NCI-H345 (cell line): ENCODE measurements around the gene OLFML2B.
"Not testable (repeated sequence)": the region's sequence is repeated elsewhere in the genome, so short reads cannot be mapped to it uniquely, and the experiment has no call there.

Experiments used
- DNase-seq: peaks from one replicate; lab custom pipeline; 2025; lab: John Stamatoyannopoulos, UW

OLFML2B gene

DNA sequence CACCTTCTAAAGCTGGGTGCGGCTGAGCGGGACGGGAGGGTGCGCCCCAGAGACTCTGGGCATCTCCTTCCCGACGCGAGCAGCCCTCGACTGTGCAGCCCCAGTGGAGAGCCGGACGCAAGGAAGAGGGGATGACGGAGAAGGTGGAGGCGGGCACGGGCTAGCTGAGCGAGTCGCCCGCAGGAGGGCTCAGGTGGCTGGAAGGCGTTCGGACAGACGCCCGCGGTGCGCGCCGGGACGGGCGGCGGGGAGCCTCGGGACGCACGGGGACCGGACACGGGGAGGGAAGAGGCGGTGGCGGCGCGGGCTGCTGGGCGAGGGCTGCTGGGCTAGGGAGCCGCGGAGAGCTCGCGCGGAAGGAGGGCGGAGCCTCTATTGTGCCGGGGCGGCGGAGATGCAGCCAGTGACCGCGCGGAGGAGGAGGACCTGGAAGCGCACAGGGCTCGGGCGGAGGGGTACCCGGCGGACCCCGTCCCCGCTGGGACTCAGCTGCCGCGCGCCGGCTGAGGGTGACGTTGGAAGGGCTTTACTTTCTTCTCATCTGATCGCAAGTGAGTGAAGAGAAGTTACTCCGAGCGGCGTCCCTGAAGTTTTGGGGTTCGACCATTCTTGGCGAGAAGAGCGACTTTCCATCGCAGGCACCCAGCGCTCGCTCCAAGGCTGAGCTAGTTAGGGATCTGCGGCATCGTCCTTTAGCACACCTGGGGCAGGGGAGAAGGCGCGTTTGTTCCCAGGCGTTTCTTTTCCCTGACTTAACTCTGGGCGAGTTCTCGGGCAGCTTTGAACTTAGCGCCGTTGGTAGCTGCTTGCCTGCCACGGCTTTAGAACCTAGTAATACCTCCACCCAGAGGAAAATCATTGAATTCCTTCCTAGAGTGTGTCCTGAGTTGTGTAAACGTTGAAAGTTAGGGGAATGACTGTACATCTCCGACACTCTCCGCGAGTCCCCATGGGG lies at the start of gene OLFML2B:
Gene OLFML2B (minus strand): TSS at position 323 of the 955 bp plus-strand sequence. CDS start 439 bp downstream, outside the sequence.
- DNase-seq = peak; percentile 25

DNA sequence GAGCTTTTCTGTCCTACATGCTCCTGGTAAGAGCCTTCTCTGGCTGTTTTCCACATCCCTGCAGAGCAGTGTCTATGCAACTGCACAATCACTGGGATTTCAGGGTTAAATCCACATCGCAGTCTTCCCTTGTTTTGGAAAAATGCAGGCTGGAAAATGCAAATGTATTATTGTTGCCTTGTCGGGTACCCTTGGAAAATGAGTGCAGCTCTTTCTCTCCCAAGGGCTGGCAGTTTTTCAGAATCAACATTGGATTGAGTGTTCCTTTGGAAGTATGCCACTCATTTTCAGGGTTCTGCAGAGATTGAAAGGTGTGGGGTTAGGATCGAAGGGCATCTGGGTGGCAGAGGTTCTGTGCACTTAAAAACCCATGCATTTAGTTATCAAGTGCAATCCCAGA lies 49.1 kb upstream of the OLFML2B start:
- DNase-seq = no peak

DNA sequence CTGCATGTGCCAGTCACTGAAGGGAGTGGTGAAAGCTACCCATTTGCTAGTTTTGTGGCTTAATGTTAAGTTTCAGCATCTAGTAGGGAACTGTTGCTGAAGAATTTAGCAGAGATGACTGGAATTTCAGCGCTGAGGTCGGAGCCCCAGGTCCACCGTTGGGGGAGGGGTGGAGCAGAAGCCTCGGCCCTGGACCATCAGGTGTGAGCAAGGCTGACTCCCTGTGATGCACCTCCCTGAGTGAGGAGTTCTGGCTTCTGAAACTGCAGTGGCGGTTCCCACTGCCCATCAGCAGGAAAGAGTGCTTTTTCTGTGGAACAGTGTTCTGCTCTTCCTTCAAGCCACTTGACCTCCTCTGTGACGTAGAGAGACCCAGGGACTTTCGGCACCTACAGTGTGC lies 47.2 kb upstream of the OLFML2B start:
- no peak for DNase-seq

DNA sequence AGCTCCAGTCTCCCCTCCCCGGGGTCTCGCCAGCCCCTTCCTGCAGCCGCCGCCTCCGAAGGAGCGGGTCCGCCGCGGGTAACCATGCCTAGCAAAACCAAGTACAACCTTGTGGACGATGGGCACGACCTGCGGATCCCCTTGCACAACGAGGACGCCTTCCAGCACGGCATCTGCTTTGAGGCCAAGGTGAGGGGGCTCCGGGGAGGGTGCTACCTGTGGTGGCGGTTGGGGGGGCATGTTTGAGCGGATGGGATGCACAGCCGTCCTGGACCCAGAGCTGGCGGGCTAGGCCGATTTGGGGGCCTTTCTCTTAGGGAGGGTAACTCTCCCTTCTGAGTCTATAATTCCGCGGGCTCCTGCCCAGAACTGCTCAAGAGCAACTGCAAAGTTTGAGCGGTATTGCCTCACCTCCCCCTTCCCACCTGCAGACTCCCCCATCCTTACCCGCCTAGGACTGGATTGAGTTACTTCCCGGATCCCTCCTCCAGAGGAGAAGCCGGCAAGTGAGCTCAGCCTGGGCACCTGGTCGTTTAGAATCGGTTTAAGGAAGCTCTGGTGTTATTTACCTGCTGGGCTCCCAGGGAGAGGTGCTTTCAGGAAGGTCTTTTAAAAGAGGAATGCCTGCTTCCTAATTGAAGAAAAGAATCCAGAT lies 46.6 kb upstream of the OLFML2B start:
- peak; percentile 38 for DNase-seq

DNA sequence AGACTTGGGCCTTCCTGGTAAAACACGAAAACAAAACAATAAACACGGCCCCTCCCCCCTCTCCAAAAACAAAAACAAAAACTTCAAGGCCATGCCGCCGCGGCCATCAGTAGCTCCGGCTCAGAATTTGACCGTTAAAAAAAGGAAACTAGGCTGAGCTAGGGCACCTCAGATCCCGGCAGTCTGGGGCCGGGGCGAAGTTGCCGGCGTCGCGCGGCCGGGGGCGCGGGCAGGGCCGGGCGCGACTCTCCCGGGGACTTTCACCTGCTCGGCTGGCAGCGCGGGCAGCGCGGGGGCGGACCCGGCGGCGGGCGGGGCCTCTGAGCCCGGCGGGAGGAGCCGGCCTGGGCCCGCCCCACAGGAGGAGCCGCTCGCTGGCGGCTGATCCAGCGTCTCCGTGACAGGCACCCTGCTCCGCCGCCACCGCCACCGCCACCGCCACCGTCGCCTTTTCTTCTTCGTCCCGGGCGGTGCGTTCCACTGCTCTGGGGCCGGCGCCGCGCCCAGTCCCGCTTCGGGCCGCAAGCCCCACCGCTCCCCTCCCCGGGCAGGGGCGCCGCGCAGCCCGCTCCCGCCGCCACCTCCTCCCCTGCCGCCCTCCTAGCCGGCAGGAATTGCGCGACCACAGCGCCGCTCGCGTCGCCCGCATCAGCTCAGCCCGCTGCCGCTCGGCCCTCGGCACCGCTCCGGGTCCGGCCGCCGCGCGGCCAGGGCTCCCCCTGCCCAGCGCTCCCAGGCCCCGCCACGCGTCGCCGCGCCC lies 45.8 kb upstream of the OLFML2B start, which contains the start of gene NOS1AP:
Gene NOS1AP (plus strand): TSS at position 358 of the 760 bp plus-strand sequence. CDS start 487 bp downstream, outside the sequence.
- peak; percentile 90 for DNase-seq

DNA sequence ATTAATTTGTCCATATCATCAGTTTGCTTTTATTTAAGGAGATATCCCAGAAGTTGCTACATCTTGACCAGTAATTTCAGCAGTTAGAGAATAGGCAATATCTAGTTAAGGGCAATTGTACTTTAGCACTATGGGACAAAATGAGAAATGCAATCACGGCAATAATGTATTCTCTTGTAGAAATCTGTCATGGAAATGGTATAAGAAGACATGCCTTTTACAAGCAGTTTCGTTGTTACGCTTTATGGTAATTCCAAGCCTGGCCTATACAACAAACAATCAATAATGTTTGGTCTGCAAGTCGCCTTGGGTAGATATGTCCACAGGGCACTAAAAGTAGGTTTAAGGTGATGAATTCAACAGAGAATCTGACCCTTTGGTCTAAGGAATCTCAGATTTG lies 44.6 kb upstream of the OLFML2B start:
- DNase-seq = no peak

DNA sequence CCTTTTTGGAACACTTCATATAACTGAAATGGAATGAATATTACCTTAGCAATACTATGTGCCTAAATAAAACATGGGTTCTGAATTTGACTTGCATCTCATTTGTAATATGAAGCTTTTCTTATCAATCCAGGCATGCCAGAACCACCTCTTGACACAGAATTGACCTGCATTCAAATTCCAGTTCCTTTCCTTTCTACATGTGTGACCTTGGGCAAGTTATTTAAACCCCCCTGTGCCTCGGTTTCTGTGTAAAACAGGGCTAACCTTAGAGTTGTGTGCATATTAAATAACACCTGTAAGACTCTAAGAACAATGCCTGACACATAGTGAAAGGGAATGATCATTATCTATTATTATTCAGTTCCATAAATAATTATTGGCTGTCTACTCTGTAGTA lies 43.8 kb upstream of the OLFML2B start:
- DNase-seq = no peak

DNA sequence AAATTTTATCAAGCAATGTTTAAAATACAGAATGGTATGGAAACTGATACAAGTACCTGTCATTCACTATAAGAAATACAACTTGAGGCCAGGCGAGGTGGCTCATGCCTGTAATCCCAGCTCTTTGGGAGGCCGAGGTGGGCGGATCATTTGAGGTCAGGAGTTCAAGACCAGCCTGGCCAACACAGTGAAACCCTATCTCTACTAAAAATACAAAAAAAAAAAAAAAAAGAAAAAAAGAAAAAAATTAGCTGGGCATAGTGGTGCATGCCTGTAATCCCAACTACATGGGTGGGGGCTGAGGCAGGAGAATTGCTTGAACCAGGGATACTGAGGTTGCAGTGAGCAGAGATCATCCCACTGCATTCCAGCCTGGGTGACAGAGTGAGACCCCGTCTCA lies 43.2 kb upstream of the OLFML2B start:
- not testable (repeated sequence) for DNase-seq

DNA sequence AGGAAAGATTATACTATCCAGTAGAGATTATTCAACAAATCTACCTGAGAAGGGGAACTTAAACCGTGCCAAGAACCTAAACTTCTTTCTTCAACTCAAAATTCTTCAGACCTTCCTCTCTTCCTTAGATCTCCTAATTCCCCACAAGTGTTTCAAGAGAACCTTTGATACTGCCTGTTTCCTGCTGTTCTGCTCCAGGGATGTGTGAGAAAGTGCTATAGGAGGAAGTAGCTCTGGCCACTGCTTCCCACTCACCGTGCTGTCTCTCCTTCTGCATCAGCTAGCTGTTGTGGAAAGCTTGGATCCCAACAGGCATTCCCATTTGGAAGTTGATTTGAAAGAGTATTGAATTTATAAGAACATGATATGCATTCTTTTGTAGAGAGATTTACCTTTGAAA lies 41.3 kb upstream of the OLFML2B start:
- no peak for DNase-seq

DNA sequence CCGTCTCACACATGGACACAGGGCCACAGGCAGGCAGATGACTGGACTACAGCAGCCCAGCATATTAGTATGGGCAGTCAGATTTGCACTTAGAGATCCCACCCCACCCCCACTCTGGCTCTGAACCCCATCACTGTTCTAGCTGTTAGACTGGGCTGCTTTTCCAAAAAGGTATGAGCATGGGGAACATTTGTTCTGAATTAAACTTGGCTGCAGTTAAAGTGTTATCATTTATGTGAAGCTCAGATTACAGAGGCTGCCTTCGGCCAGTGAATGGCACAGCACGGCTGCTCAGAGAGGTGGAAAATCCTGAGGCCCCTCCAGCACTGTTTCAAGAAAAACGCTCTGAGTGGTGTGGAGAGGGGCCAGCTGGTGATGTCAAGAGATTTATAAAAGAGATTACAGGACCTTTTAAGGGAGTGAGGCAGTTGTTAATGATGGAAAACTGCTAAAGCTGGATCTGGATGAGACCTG lies 38.9 kb upstream of the OLFML2B start:
- no peak for DNase-seq

DNA sequence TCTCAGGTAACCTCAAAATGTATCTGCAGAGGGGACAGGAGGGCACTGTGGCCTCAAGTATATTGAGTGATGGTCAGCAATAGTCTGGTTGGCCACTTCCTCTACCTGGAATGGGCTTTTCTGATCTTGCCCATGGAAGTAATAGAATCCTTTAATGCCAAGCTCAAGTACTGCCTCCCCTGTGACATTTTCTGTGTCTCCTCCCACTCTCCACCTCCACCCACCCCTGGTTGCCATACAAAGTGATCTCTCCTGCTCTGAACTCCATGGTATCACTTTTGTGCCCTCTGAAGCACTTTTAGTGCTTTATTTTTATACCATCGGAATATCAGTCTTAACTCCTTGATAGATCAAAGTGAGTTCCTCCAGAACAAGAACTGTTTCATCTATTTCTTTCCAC lies 36.6 kb upstream of the OLFML2B start:
- no peak for DNase-seq

DNA sequence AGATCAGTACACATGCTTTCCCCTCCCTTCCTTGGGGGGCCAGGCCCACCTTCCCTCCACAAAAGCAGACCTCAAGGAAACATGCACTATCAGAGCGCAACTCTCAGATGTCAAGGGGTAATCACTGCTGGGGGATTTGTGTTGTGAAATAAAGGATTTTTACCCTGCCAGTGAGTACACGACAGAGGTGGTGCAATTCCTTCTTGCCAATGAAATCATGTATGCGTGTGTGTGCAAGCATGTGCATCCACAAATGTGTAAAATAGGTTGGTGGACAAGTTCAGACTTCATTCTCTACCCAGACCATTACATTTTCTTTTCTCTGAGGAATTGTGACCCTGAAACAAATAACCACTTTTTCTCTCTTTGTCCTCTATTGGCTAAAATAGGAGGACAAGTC lies 36.1 kb upstream of the OLFML2B start:
- DNase-seq = no peak

DNA sequence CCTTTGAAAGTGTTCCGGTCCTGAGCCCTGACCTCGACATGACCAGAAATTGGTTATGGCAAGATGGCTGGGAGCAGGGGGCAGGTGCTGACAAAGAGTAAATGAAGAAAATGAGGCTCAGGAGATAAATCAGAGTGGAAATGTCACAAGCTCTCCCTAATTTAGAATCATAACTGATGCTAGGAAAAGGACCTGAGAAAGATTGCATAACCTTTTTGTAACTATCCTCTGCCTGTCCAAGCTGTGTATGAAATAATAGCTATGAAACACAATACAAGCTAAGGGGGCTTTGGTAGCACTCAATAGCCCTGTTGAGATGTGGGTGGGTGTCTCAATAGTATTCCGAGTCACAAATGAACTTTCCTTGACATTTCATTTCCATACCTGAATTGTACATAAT lies 32.9 kb upstream of the OLFML2B start:
- no peak for DNase-seq

DNA sequence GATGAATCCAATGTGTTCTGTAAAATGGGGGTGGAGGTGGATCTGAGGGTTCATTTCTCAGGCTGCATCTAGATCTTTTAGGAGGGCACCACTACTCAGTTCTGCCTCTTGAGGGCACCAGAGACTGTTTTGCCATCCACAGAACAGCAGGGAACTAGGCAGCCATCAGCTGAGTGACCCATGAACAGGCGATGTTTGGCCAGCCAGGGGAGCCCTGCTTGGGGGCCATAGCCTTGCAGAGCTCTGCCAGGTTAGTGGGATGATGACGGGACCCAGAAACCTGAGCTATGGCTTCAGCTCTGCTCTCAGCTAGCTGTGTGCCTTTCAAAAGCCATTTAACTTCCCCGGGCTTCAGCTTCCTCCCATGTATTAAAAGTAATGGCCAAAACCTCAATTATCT lies 32.4 kb upstream of the OLFML2B start:
- peak; percentile 55 for DNase-seq

DNA sequence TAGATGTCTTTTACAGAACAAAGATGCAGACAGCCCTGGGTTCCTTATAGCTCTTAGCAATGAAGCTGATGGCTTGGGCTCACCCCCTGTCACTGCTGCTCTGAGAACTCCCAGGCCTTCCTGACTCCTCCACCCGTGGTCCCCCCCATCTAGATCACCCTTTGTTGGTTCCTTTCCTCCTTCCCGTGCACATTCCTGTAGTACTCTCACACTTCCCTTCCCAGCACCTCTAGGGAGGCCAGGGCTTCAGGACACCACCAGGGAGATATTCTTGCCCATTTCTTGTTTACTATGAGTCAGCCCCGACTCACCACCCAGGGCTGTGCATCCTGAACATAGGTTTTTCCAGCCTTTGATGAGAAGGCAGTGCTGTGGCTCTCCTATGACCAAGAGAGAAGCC lies 31.4 kb upstream of the OLFML2B start:
- DNase-seq = no peak

DNA sequence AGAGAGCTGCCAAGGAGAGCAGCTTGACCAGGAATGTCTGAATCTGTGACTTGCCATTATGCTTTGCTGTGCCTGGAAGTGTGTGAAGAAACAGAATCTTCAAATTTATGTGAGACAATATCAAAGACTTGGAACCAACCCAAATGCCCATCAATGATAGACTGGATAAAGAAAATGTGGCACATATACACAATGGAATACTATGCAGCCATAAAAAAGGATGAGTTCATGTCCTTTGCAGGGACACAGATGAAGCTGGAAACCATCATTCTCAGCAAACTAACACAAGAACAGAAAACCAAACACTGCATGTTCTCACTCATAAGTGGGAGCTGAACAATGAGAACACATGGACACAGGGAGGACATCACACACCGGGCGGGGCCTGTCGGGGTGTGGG lies 30.3 kb upstream of the OLFML2B start:
- not testable (repeated sequence) for DNase-seq

DNA sequence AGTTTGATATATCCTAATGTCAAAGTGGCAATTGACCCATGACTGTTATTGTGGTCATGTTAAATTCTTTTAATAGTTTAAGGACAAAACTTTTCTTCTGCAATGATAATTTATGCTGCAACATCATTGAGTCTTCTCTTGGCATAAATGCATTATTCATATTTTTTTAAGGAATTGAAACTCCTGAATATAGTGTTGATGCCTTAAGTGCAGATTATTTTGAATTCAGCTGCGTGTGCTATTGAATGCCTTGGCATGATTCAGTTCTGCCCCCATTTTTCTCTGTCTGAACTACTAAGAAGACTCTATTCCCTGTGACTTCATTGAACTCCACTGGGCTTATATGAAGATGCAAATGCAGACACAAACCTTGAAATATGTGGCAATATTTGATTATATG lies 23.3 kb upstream of the OLFML2B start:
- DNase-seq = no peak

DNA sequence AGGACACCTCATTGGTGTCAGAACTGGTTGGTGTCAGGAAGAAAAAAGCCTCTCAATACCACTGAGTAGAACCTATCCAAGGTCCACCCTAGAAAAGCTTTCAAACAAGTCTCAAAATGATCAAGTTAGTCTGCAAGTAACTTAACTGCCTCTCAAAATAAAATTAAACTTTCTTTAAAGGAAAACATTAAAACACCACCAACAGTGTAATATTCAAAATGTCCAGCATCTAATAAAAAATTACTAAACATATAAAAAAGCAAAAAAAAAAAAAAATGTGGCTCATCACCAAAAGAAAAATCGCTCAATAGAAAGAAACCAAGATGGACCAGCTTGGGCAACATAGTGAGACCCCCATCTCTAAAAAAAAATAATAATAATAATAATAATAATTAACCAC lies 18.7 kb upstream of the OLFML2B start:
- DNase-seq = no peak

DNA sequence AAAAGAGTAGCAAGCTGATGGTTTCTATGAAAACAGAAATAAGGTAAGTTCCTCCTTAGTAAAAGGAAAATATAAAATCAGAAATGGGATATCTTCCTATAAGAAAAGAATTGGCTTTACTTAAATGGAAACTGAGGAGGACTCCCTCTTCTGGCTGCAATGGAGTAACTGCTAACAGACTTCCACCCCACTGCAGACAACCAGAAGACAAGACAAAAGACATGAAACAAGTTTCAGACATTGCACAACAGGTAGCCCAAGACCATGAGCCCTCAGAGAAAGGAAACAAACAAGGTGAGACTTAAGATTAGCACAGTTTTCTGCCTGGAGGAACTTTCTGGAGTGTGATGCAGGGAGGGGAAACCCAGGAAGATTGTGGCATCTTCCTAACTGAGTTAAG lies 17.0 kb upstream of the OLFML2B start:
- no peak for DNase-seq

DNA sequence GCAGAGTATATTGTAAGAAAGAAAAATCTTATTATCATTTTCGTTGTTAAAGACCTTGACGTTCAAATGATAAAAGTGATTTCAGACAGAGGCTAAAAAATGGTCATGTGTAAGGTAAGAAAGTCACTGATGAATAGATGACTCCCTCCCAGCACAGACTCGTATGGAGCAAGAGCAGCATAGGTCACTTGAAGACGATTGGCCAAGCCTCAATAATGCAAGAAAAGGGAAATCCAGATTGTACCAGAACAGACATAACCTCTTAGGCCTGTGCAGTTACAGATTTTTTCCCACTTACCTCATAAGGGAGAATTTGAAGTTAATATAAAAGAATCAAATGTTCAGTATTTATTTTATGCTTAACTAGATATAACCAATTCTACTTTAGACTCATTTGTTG lies 16.3 kb upstream of the OLFML2B start:
- DNase-seq = no peak

DNA sequence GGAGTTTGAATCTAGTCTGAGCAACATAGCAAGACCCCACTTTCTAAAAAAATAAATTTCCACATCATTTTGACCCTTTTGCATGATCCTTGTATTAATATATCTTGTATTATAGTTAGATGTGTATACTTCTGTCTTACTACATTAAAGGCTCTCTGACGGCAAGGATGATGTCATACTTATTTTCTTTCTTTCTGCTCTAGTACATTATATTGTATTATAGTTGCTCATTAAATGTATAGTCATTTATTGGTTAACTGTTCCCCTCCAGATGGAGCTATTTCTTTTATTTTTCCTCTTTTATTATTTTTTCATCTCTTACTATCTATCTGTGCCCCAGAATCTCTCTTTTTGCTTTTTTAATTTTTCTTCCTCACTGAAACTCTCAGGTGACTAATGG lies 15.0 kb upstream of the OLFML2B start:
- DNase-seq = no peak

DNA sequence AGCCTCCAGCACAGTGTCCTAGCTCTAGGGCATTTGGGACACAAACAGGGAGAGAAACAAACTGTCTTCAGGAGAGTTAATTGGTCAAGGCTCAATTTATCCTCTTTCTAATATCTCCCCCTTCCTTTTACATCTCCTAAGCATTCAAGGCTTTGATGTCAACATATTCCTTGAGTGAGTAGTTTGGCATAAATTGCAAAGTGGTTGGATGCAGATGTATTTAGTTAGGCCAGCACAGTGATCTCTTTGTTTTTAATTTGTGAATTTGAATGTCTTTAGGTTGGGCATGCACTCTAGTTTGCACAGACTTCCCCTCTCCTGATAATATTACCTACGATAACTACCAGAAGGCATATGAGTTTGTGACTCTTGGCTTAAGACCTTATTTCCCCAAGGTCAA lies 12.5 kb upstream of the OLFML2B start:
- DNase-seq = no peak
